ENCODE data around the gene CCDC190.

- TF ChIP-seq, protein P1, sequence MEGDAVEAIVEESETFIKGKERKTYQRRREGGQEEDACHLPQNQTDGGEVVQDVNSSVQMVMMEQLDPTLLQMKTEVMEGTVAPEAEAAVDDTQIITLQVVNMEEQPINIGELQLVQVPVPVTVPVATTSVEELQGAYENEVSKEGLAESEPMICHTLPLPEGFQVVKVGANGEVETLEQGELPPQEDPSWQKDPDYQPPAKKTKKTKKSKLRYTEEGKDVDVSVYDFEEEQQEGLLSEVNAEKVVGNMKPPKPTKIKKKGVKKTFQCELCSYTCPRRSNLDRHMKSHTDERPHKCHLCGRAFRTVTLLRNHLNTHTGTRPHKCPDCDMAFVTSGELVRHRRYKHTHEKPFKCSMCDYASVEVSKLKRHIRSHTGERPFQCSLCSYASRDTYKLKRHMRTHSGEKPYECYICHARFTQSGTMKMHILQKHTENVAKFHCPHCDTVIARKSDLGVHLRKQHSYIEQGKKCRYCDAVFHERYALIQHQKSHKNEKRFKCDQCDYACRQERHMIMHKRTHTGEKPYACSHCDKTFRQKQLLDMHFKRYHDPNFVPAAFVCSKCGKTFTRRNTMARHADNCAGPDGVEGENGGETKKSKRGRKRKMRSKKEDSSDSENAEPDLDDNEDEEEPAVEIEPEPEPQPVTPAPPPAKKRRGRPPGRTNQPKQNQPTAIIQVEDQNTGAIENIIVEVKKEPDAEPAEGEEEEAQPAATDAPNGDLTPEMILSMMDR (IDR thresholded peaks at IDR 0.05 in 4 of 5, conservative IDR thresholded peaks at IDR 0.05 in 1 of 5), result no peak
- no peak for TF ChIP-seq POLR2A (IDR thresholded peaks at IDR 0.05)
Measured at GRCh38 chr1:162844153-162844552, 16.8 kb downstream of the CCDC190 start.
